ENCODE measurements around the gene FAM3A.

FAM3A gene

DNA sequence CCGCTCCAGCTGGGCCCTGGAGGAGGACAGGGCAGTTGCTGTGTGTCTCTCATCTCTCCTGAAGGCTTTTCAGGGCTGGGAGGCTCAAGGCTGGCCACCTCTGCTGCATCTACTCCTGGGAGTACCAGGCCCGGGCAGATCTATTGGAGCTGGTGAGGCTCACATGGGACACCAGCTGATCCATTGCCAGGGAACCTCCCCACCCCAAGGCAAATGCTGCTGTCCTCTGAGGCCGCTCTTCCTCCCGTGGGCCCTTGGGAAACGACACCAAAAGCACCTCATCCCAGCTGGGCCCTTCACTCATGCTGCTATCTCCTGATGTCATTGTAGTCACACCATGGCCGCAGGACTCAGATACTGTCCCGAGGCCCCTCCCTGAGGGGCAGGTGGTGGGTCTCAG lies 33.2 kb downstream of the FAM3A start:
- no peak overlapping the region for H3K9ac ChIP-seq (ENCODE audit: low read length)
- no peak for DNase-seq
- H3K4me3 ChIP-seq (ENCODE audit: low read length), result no peak overlapping the region
- H3K4me1 ChIP-seq (ENCODE audit: low read length), result 0 out of 2 replicates have a peak, but pooled peaks cover 4% of the 10 kb centered on the region
- H3K27ac ChIP-seq (ENCODE audit: low read length), result no peak overlapping the region
- no peaks in the 10 kb centered on the region for H4K20me1 ChIP-seq (ENCODE audit: insufficient read depth, low read length)
- H2AFZ ChIP-seq (ENCODE audit: low read length), result no peak overlapping the region
- TF ChIP-seq EZH2phosphoT487 (IDR thresholded peaks at IDR 0.05; ENCODE audit: low read length), result no peak
- TF ChIP-seq, protein P1, sequence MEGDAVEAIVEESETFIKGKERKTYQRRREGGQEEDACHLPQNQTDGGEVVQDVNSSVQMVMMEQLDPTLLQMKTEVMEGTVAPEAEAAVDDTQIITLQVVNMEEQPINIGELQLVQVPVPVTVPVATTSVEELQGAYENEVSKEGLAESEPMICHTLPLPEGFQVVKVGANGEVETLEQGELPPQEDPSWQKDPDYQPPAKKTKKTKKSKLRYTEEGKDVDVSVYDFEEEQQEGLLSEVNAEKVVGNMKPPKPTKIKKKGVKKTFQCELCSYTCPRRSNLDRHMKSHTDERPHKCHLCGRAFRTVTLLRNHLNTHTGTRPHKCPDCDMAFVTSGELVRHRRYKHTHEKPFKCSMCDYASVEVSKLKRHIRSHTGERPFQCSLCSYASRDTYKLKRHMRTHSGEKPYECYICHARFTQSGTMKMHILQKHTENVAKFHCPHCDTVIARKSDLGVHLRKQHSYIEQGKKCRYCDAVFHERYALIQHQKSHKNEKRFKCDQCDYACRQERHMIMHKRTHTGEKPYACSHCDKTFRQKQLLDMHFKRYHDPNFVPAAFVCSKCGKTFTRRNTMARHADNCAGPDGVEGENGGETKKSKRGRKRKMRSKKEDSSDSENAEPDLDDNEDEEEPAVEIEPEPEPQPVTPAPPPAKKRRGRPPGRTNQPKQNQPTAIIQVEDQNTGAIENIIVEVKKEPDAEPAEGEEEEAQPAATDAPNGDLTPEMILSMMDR (IDR thresholded peaks at IDR 0.05; ENCODE audit: low read length), result no peak
- no peak for TF ChIP-seq EZH2 (optimal IDR thresholded peaks at IDR 0.05; ENCODE audit: low read depth, low read length)
- no peaks in the 10 kb centered on the region; the same call in 1 of the 2 replicates for H3K36me3 ChIP-seq (replicated peaks; ENCODE audit: insufficient read depth, low read length)
- no peaks in the 10 kb centered on the region for H3K27me3 ChIP-seq (replicated peaks; ENCODE audit: insufficient read depth, low read length)
- H3K9me3 ChIP-seq (replicated peaks; ENCODE audit: insufficient read depth, low read length), result no peaks in the 10 kb centered on the region
- H3F3A ChIP-seq (ENCODE audit: insufficient read depth, low read length), result no peaks in the 10 kb centered on the region
- H3K9me2 ChIP-seq (replicated peaks; ENCODE audit: insufficient read depth, low read length), result no peaks in the 10 kb centered on the region
- H3K79me2 ChIP-seq (ENCODE audit: low read length), result peaks cover 18% of the 10 kb centered on the region
- no peak overlapping the region for H3K4me2 ChIP-seq (ENCODE audit: low read depth, low read length)

DNA sequence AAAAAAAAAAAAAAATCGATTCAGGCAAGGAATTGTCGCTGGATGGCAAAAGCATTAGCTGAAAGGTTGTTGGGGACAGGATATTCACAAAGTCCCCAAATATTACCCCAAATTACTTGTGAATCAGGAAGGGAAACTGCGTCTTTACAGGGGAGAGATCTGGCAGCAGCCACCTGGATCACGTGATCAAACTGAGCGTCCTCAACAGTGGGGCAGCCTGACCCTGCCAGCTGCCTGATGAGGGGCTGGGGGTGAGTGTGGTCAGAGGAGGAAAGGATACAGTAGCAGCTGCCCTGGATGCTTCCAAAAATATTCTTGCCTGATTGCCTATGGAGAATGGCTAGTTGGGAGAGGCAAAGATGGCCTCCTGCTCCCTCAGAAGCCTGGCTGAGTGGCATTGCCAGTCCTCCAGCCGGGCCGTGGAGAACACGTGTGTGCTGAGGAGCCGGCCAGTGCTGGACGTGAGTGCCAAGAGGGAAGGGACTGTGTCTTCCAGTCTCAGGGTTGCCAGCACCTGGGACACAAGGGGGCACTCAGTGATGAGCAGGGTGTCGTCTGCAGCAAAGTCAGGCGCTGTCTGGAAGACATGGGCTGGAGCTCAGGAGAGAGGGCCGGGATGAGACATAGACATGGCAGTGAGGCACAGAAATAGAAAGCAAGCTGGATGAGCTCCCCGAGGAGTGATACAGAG lies 34.0 kb downstream of the FAM3A start:
- H3F3A ChIP-seq (ENCODE audit: insufficient read depth, low read length), result no peaks in the 10 kb centered on the region
- no peak for DNase-seq
- no peaks in the 10 kb centered on the region; the same call in 1 of the 2 replicates for H3K36me3 ChIP-seq (replicated peaks; ENCODE audit: insufficient read depth, low read length)
- H3K4me3 ChIP-seq (ENCODE audit: low read length), result no peak overlapping the region
- 0 out of 2 replicates have a peak, but pooled peaks cover 4% of the 10 kb centered on the region for H3K4me1 ChIP-seq (ENCODE audit: low read length)
- H3K9ac ChIP-seq (ENCODE audit: low read length), result no peak overlapping the region
- H4K20me1 ChIP-seq (ENCODE audit: insufficient read depth, low read length), result no peaks in the 10 kb centered on the region
- peaks cover 18% of the 10 kb centered on the region for H3K79me2 ChIP-seq (ENCODE audit: low read length)
- no peaks in the 10 kb centered on the region for H3K9me3 ChIP-seq (replicated peaks; ENCODE audit: insufficient read depth, low read length)
- no peaks in the 10 kb centered on the region for H3K9me2 ChIP-seq (replicated peaks; ENCODE audit: insufficient read depth, low read length)
- no peak overlapping the region for H3K4me2 ChIP-seq (ENCODE audit: low read depth, low read length)
- TF ChIP-seq EZH2 (optimal IDR thresholded peaks at IDR 0.05; ENCODE audit: low read depth, low read length), result no peak
- TF ChIP-seq EZH2phosphoT487 (IDR thresholded peaks at IDR 0.05; ENCODE audit: low read length), result no peak
- TF ChIP-seq, protein P1 (IDR thresholded peaks at IDR 0.05; ENCODE audit: low read length), result no peak
- no peaks in the 10 kb centered on the region for H3K27me3 ChIP-seq (replicated peaks; ENCODE audit: insufficient read depth, low read length)
- H2AFZ ChIP-seq (ENCODE audit: low read length), result 0 out of 2 replicates have a peak overlapping the region, but pooled peaks have one; percentile 42
- H3K27ac ChIP-seq (ENCODE audit: low read length), result no peak overlapping the region

DNA sequence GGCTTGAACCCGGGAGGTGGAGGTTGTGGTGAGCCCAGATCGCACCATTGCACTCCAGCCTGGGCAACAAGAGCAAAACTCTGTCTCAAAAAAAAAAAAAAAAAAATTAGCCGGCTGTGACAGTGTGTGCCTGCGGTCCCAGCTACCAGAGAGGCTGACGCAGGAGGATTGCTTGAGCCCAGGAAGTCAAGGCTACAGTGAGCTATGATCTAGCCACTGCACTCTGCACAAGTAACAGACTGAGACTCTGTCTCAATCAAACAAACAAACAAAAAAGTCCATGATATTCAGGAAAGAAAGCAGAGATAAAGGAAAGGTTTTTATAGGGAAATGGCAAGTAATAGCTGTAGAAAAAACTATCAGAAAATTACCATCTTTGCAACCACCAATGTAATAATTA lies 34.8 kb downstream of the FAM3A start:
- Histone ChIP-seq H3K27me3 (replicated peaks; ENCODE audit: insufficient read depth, low read length) (no peaks in the 10 kb centered on the region), H3K79me2 (ENCODE audit: low read length) (peaks cover 18% of the 10 kb centered on the region), H3K27ac (ENCODE audit: low read length) (no peak overlapping the region), H3K36me3 (replicated peaks; ENCODE audit: insufficient read depth, low read length) (no peaks in the 10 kb centered on the region; the same call in 1 of the 2 replicates), H3K9me2 (replicated peaks; ENCODE audit: insufficient read depth, low read length) (no peaks in the 10 kb centered on the region), H3K4me2 (ENCODE audit: low read depth, low read length) (no peak overlapping the region), H3K4me1 (ENCODE audit: low read length) (0 out of 2 replicates have a peak, but pooled peaks cover 4% of the 10 kb centered on the region), H3F3A (ENCODE audit: insufficient read depth, low read length) (no peaks in the 10 kb centered on the region), H3K9me3 (replicated peaks; ENCODE audit: insufficient read depth, low read length) (no peaks in the 10 kb centered on the region), H3K4me3 (ENCODE audit: low read length) (no peak overlapping the region), H2AFZ (ENCODE audit: low read length) (no peak overlapping the region), H3K9ac (ENCODE audit: low read length) (no peak overlapping the region), H4K20me1 (ENCODE audit: insufficient read depth, low read length) (no peaks in the 10 kb centered on the region)
- no peak for TF ChIP-seq EZH2phosphoT487 (IDR thresholded peaks at IDR 0.05; ENCODE audit: low read length)
- TF ChIP-seq, protein P1 (IDR thresholded peaks at IDR 0.05; ENCODE audit: low read length), result no peak
- no peak for TF ChIP-seq EZH2 (optimal IDR thresholded peaks at IDR 0.05; ENCODE audit: low read depth, low read length)
- DNase-seq, result no peak

Measured in MM.1S (cell line).